ENCODE measurements around the gene KRTAP12-3.

- no peak for TF ChIP-seq POLR2A (IDR thresholded peaks at IDR 0.05)
- TF ChIP-seq, protein P1, sequence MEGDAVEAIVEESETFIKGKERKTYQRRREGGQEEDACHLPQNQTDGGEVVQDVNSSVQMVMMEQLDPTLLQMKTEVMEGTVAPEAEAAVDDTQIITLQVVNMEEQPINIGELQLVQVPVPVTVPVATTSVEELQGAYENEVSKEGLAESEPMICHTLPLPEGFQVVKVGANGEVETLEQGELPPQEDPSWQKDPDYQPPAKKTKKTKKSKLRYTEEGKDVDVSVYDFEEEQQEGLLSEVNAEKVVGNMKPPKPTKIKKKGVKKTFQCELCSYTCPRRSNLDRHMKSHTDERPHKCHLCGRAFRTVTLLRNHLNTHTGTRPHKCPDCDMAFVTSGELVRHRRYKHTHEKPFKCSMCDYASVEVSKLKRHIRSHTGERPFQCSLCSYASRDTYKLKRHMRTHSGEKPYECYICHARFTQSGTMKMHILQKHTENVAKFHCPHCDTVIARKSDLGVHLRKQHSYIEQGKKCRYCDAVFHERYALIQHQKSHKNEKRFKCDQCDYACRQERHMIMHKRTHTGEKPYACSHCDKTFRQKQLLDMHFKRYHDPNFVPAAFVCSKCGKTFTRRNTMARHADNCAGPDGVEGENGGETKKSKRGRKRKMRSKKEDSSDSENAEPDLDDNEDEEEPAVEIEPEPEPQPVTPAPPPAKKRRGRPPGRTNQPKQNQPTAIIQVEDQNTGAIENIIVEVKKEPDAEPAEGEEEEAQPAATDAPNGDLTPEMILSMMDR (IDR thresholded peaks at IDR 0.05): no peak
- no peak for TF ChIP-seq POLR2AphosphoS5 (IDR thresholded peaks at IDR 0.05)
Measured at GRCh38 chr21:44692798-44693512, 35.2 kb downstream of the KRTAP12-3 start.
